Measurements from ENCODE around the gene LTK.

DNA sequence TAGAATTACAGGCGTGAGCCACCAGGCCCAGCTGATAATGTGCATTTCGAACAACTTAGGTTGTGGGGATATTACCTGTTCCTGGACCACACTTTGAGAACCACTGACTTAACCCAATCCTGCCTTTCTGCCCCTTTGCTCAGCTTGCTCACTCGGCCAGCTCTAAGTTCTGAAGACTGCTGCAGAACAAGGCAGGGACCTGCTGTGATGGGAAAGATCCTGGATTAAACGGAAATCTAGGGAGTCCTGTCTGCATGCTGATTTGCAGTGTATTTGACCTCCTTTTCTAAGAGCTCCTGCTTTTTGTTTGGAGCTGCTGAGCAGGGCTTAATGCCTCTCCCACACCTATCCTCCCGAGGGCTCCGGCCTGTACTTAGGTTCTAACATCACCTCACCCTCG is 2.9 kb downstream of the LTK start:
- TF ChIP-seq, protein P1, sequence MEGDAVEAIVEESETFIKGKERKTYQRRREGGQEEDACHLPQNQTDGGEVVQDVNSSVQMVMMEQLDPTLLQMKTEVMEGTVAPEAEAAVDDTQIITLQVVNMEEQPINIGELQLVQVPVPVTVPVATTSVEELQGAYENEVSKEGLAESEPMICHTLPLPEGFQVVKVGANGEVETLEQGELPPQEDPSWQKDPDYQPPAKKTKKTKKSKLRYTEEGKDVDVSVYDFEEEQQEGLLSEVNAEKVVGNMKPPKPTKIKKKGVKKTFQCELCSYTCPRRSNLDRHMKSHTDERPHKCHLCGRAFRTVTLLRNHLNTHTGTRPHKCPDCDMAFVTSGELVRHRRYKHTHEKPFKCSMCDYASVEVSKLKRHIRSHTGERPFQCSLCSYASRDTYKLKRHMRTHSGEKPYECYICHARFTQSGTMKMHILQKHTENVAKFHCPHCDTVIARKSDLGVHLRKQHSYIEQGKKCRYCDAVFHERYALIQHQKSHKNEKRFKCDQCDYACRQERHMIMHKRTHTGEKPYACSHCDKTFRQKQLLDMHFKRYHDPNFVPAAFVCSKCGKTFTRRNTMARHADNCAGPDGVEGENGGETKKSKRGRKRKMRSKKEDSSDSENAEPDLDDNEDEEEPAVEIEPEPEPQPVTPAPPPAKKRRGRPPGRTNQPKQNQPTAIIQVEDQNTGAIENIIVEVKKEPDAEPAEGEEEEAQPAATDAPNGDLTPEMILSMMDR (IDR thresholded peaks at IDR 0.05; ENCODE audit: low read depth, low read length) = no peak
- no peak for TF ChIP-seq EZH2phosphoT487 (IDR thresholded peaks at IDR 0.05; ENCODE audit: low read depth)
